Fibroblast of villous mesenchyme (primary cell): ENCODE measurements around the gene ANKS1B. TPM values are rescaled to one million over a fixed set of nuclear protein-coding genes. Genes with fewer than 3 reads are reported as not detected.
"Not testable (repeated sequence)": the region's sequence is repeated elsewhere in the genome, so short reads cannot be mapped to it uniquely, and the experiment has no call there.

Source experiments
- DNase-seq: peaks from one replicate; pipeline ENCODE4 v3.0.0-alpha.2; 2010; ENCODE audit warnings: low read depth
- H3K4me3 ChIP-seq: 2 replicates; pipeline ENCODE4 v1.5.1; 2011; ENCODE audit warnings: low read depth, mild to moderate bottlenecking, low read length
- total RNA-seq: library from RNA; depleted of rRNA; stranded (reverse); fragments of >200 nt; gene quantifications from 2 replicates; pipeline ENCODE4 v1.2.3, GENCODE V29; 2012
- TF ChIP-seq, protein P1 (sequence below): IDR thresholded peaks from 2 replicates; pipeline ENCODE4 v1.5.1; 2012; ENCODE audit warnings: low read depth, mild to moderate bottlenecking, low read length; ENCODE audit not compliant: insufficient read depth

ANKS1B gene
- total RNA-seq, 1 donor = 0.86 TPM

DNA sequence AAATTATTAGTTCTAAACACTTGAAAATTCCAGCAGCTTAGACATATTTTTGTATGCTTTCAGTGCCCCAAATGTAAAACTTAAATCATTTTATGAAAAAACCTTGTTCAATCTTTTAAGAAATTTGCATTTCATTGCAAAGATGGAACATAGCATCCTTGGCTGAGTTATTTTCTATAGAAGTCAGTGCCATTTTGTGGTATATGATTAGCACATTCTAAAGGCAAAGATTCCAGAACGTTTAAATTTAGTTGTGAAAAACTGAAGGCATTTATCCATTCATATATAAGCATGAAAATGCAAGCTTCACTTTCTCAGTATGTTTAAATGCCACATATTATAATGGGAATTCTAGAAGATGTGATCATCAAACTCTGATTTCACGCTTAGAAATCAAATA is 1007.5 kb downstream of the ANKS1B start:
- TF ChIP-seq, protein P1, sequence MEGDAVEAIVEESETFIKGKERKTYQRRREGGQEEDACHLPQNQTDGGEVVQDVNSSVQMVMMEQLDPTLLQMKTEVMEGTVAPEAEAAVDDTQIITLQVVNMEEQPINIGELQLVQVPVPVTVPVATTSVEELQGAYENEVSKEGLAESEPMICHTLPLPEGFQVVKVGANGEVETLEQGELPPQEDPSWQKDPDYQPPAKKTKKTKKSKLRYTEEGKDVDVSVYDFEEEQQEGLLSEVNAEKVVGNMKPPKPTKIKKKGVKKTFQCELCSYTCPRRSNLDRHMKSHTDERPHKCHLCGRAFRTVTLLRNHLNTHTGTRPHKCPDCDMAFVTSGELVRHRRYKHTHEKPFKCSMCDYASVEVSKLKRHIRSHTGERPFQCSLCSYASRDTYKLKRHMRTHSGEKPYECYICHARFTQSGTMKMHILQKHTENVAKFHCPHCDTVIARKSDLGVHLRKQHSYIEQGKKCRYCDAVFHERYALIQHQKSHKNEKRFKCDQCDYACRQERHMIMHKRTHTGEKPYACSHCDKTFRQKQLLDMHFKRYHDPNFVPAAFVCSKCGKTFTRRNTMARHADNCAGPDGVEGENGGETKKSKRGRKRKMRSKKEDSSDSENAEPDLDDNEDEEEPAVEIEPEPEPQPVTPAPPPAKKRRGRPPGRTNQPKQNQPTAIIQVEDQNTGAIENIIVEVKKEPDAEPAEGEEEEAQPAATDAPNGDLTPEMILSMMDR = no peak
- no peak overlapping the region for H3K4me3 ChIP-seq
- DNase-seq = no peak

DNA sequence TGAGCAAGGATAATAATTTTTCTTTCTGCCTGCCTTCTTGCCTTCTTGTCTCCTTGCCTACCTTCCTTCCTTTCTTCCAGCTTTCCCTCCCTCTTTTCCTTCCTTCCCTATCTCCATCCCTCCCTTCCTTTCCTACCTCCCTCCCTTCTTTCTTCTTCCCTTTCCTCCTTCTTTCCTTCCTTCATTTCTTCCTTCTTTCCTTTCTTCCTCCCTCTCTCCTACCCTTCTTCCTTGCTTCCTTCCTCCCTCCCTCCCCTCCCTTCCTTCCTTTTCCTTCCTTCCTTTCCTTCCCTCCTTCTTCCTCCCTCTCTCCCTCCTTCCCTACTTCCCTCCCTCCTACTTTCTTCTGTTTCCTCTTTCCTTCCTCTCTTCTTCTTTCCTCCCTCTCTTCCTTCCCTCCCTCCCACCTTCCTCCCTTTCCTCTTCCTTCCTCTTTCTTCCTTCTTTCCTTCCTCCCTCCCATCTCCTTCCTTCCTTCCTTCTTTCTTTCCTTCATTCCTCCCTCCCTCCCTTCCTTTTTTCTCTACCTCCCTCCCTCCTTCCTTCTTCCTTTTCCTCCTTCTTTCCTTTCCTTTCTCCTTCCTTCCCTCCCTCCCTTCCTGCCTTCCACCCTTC is 1009.9 kb downstream of the ANKS1B start:
- TF ChIP-seq, protein P1 = no peak
- no peak for DNase-seq
- H3K4me3 ChIP-seq = no peak overlapping the region

DNA sequence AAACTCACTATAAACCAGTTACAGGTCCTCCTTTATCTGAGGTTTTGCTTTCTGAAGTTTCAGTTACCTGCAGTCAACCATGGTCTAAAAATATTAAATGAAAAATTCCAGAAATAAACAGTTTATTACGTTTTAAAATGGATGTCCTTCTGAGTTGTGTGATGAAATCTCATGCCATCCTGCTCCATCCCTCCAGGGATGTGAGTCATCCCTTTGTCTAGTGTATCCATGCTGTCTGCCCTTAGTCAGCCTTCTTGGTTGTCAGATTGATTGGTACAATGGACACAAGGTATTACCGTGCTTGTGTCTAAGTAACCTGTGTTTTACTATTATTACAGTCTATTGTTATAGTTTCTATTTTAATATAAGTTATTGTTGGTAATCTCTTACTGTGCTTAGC is 1011.3 kb downstream of the ANKS1B start:
- TF ChIP-seq, protein P1 = no peak
- no peak for DNase-seq
- H3K4me3 ChIP-seq = no peak overlapping the region

DNA sequence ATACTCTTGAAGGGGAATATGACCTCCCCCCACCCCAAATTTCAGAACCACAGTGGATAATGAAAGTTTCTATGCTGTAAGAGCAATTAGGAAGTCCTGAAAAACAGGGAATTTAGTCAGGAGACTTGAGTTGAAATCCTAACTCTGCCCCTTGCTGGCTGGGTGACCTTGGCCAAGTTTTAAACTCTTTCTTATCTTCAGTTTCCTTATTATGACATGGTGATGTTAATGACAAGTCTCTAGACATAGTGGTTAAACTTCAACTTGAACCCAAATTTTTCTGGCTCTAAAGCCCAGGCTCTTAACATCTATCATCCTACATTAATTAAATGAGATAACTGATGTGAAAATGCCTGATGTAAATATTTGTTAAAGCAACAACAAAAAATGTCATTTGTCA is 1013.8 kb downstream of the ANKS1B start:
- H3K4me3 ChIP-seq = no peak overlapping the region
- TF ChIP-seq, protein P1 = no peak
- DNase-seq = no peak

DNA sequence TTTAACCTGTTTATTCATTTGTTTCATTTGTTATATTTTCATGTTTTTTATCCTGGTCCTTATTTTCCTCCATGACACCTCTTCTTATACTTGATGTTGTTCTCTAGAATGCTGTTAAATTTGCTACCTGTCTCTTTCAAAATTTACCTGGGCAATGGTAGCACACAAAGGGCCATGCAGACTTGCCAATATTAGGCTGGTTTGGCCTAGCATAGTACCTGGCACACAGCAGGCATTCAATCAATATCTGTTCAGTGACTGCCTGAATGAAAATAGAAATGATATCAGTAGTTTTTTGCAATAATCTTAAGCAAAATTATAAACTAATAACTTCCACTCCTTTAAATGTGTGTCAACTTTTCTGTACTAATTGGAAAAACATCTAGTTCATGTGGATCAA is 1014.5 kb downstream of the ANKS1B start:
- DNase-seq = no peak
- H3K4me3 ChIP-seq = no peak overlapping the region
- TF ChIP-seq, protein P1 = no peak

DNA sequence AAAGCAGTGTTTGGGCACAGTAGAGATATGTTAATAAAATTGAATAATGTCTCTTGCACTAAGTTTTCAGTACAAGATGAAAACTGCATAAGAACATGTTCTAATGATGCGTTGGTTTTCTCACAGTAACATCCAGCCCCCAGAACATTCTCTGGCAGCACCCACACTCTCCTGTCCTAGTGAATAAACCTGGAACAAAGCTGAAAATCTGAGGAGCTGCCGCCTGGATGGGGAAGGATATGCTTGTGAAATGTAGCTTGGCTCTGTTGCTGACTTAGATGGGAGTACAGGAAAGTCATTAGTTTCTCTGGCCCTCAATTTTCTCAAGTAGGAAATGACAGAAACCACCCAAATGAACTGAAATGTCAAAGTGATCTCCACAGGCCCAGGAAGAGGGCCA is 1015.8 kb downstream of the ANKS1B start:
- H3K4me3 ChIP-seq = no peak overlapping the region
- TF ChIP-seq, protein P1 = no peak

DNA sequence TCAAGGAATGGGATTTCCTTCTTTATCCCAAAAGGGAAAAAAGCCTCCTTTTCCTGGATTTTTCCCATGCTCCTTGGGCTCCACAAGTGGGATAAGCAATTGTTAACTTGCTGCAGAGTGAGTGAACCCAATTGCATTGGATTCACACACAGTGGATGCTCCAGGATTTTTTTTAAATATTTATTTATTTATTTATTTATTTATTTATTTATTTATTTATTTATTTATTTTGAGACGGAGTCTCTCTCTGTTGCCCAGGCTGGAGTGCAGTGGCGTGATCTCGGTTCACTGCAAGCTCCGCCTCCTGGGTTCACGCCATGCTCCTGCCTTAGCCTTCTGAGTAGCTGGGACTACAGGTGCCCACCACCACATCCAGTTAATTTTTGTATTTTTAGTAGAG is 1027.6 kb downstream of the ANKS1B start:
- not testable (repeated sequence) for H3K4me3 ChIP-seq, DNase-seq

More for the DNA sequence above, 1015.8 kb downstream of the ANKS1B start:
- DNase-seq = no peak

DNA sequence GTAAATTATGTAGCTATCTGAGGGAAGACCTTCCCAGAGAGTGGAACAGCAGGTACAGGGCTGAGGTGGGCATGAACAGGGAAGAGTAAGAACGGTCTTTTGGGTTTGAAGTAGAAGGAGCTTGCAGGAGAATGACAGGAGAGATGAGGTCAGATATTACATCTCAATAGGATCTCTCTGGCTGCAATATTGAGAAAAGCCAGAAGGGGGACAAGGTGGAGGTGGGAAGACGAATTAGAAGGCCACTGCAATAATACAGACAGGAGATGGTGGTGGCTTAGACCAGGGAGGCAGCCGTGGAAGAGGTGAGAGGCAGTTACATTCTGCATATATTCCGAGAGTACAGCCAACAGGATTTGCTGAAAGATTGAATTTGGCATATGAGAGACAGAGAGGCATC is 1029.5 kb downstream of the ANKS1B start:
- H3K4me3 ChIP-seq = no peak overlapping the region
- peak; percentile 2 for DNase-seq
- TF ChIP-seq, protein P1 = peak; percentile 29
